NCI-H146 treated with DMSO at 0.1 percent for 48 hours (cell line): ENCODE measurements around the gene ZBTB24.

Experiments
- DNase-seq: peaks from one replicate; lab custom pipeline; 2025; ENCODE audit not compliant: unreplicated experiment; lab: John Stamatoyannopoulos, UW

The ZBTB24 gene

GRCh38 chr6:109453594-109454495 is 29.2 kb downstream of the ZBTB24 start:
- DNase-seq: no peak

- DNase-seq: no peak
Measured at GRCh38 chr6:109453156-109453555, 29.9 kb downstream of the ZBTB24 start.

- no peak for DNase-seq
Measured at GRCh38 chr6:109452181-109452580, 30.8 kb downstream of the ZBTB24 start.

- DNase-seq: no peak
Measured at GRCh38 chr6:109451376-109451775, 31.6 kb downstream of the ZBTB24 start.

GRCh38 chr6:109450801-109451200 is 32.2 kb downstream of the ZBTB24 start:
- DNase-seq: no peak

- no peak for DNase-seq
Measured at GRCh38 chr6:109449795-109450673, 33.0 kb downstream of the ZBTB24 start.

- DNase-seq: no peak
Measured at GRCh38 chr6:109449064-109449794, 33.8 kb downstream of the ZBTB24 start.

GRCh38 chr6:109448615-109449014 is 34.4 kb downstream of the ZBTB24 start:
- no peak for DNase-seq

- DNase-seq: no peak
Measured at GRCh38 chr6:109447878-109448555, 35.0 kb downstream of the ZBTB24 start.

GRCh38 chr6:109447087-109447486 is 35.9 kb downstream of the ZBTB24 start:
- no peak for DNase-seq

- no peak for DNase-seq
Measured at GRCh38 chr6:109446541-109446940, 36.5 kb downstream of the ZBTB24 start.

- DNase-seq: no peak
Measured at GRCh38 chr6:109446072-109446471, 36.9 kb downstream of the ZBTB24 start.

GRCh38 chr6:109445382-109445781 is 37.6 kb downstream of the ZBTB24 start:
- DNase-seq: no peak

GRCh38 chr6:109443425-109443950 is 39.5 kb downstream of the ZBTB24 start:
- no peak for DNase-seq

- no peak for DNase-seq
Measured at GRCh38 chr6:109442393-109442924, 40.6 kb downstream of the ZBTB24 start.

- peak; percentile 55 for DNase-seq
Measured at GRCh38 chr6:109441069-109441816, 41.8 kb downstream of the ZBTB24 start.

GRCh38 chr6:109440331-109441068 is 42.5 kb downstream of the ZBTB24 start, which contains the start of the genes PPIL6 and SMPD2:
Gene PPIL6 (minus strand): TSS chr6:109440628. CDS start chr6:109440590, 38 bp downstream.
Gene SMPD2 (plus strand): TSS chr6:109440724. CDS start chr6:109441122, 398 bp downstream.
- DNase-seq: peak; percentile 77

GRCh38 chr6:109436041-109436440 is 47.0 kb downstream of the ZBTB24 start:
- DNase-seq: no peak
